CD4-positive, alpha-beta T cell treated with Interleukin-15 for 4 hours (primary cell): ENCODE results near the gene SLC2A8.

ENCODE experiments used
- DNase-seq: peaks from one replicate; pipeline ENCODE4 v3.0.0-alpha.2; 2020; ENCODE audit warnings: low spot score

SLC2A8 gene

GRCh38 chr9:127437497-127438264 lies 40.7 kb downstream of the SLC2A8 start:
- DNase-seq, result no peak

- no peak for DNase-seq
These were observed 41.4 kb downstream of the SLC2A8 start for GRCh38 chr9:127438394-127438793.

GRCh38 chr9:127444283-127444920 lies 47.4 kb downstream of the SLC2A8 start:
- no peak for DNase-seq

DNA sequence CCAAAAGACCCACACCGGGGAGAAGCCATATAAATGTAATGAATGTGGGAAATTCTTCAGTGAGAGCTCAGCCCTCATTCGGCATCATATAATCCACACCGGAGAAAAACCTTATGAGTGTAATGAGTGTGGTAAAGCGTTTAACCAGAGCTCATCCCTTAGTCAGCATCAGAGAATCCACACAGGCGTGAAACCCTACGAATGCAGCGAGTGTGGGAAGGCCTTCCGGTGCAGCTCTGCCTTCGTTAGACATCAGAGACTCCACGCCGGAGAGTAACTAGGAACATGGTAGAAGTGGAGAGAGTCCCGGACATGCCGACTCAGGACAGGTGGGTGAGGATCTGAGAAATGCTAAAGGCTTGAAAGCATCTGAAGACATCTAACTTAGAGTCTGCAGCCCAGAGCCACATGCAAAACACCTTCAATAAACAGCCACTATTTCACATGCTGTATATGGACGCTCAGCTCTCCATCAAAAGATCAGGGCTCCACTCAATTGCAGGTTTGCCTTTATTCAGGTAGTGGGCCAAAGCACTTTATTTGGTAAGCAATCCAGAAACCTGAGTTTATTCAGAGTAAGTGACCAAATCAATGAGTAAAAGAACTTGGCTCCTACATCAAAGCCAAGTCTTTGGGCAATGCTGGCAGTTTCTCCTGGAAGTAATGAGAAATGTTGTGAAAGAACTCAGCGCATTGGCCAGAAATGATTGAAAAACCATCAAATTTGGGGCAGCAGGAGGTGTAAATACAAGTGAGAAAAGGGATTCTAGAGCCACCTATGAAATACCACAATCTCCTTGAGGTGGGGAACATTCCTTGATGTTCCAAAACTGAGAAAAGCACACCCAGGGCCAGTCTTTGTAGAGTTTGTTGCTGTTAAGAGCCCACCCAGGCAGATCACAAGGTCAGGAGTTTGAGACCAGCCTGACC lies 48.2 kb downstream of the SLC2A8 start:
- DNase-seq, result no peak

DNA sequence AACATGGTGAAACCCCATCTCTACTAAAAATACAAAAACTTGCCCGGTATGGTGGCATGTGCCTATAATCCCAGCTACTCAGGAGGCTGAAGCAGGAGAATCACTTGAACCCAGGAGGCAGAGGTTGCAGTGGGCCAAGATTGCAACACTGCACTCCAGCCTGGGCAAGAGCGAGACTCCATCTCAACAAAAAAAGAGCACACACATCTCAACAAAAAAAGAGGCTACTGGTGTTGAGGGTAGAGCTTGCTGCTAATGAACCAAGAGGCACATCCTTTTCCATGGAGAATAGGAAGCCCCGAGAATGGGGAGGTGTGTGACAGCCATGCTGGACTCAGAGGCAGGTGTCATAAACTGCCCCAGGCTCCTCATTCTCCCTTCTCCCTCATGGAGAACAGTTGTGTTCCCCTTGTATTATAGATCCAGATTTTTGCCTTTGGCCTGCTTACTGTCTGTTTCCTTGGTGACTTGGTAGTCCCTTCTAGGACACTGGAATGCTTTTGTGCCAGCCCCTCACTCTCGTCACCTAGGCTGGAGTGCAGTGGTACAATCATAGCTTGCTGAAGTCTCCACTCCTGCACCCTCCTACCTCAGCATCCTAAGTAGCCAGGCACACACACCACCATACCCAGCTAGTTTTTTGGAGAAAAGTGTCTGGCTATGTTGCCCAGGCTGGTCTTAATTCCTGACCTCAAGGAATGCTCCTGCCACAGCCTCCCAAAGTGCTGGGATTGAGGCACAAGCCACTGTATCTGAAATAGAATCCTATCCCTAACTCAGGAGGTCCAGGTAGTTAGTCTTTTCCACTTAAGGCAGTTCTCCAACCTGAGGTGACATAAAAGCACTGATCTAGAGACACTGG lies 49.1 kb downstream of the SLC2A8 start:
- DNase-seq, result no peak

- DNase-seq, result no peak
These were observed 49.9 kb downstream of the SLC2A8 start for GRCh38 chr9:127446713-127447415.

- DNase-seq, result no peak
These were observed 50.6 kb downstream of the SLC2A8 start for GRCh38 chr9:127447416-127448111.

GRCh38 chr9:127448112-127448805 lies 51.3 kb downstream of the SLC2A8 start:
- no peak for DNase-seq

GRCh38 chr9:127449332-127449966 lies 52.5 kb downstream of the SLC2A8 start:
- no peak for DNase-seq

DNA sequence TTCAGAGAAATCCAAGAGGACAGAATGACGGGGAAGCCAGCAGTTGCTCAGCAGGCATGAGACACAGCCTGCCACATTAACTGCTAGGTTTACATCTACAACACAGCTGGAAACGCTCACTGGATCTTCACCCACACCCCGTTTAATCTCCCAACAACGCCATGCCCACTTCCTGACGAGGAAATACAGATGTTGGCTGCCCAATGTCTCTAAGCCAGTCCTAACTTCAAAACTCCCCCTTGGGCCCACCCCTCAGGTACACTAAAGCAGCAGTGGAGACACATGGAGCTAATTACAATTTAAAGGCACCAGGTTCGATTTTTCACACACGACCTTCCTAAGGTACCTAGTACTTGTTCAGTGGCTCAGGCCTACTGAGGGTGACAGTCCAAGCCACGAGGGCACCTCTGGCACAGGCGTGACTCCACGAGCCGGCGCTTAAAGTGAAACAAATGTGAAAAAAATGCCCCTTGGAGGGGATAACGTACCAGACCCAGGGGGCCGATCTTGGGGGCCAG lies 53.3 kb downstream of the SLC2A8 start:
- DNase-seq, result no peak

GRCh38 chr9:127450830-127451607 lies 54.0 kb downstream of the SLC2A8 start, which contains the start of the genes LRSAM1 and RPL12:
Gene LRSAM1, plus strand, starts transcription at chr9:127451510. Its CDS starts 3,018 bp downstream, at chr9:127454528.
Gene RPL12, minus strand, starts transcription at chr9:127451406. Its CDS starts 89 bp downstream, at chr9:127451317.
- DNase-seq, result peak; percentile 98

DNA sequence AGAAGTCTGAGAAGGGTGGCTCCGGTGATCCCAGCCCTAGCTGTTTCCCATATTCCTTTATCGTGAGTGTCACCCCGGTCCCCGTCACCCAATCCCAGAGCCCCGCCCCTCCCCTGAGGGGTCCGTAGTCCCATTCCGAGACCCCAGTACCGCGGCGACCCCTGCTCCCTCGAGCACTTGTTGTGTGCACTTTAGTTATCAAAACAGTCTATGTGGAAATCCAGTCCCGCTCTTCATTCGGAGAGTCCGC lies 54.6 kb downstream of the SLC2A8 start:
- DNase-seq, result no peak

GRCh38 chr9:127451858-127452656 lies 55.1 kb downstream of the SLC2A8 start:
- peak; percentile 45 for DNase-seq

- DNase-seq, result no peak
These were observed 55.7 kb downstream of the SLC2A8 start for GRCh38 chr9:127452691-127453090.

DNA sequence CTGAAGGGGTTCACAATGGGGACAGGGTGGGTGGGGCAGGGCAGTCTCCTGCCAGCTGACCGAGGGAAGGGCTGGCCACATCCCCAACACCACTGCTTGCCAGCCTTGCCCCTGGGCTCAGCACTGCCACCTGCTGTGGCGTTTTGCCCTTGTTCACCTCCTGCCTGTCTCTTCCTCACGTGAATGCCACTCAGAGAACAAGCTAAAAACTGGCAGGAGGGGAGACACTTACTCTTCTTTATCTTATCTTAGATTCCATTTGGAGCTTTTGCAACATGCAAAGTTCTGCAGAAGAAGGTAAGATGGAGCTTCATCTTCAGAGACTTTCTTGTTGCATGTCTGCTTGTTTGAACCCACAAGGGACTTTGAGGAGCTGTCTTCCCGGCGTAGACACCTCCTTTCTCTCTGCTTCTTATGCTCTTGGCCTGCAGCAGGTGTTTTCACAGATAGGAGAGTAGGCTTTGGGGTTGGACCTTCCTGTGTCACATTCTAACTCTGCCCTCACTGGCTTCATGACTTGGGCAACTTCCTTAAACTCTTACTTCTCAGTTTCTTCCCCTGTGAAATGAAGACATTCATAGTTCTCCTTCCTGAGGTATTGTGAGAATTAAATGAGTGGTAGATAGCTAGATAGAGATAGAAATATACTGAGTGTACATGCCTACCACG lies 58.5 kb downstream of the SLC2A8 start:
- peak; percentile 18 for DNase-seq

GRCh38 chr9:127457191-127457878 lies 60.4 kb downstream of the SLC2A8 start:
- DNase-seq, result no peak
